Karpas-422 (cell line): ENCODE data around the gene SENP3. TPM values are rescaled to one million over a fixed set of nuclear protein-coding genes. Genes with fewer than 3 reads are reported as not detected.

ENCODE experiments used
- DNase-seq: peaks from one replicate; pipeline ENCODE4 v3.0.0-alpha.2; 2015
- H2AFZ ChIP-seq: fragments of 200-600 bp; sonication (generic); 2 replicates; pipeline ENCODE4 v1.6.1; 2014; ENCODE audit warnings: antibody characterized with exemption, low read length, mixed read lengths
- H3K27ac ChIP-seq: fragments of 200-600 bp; sonication (generic); 2 replicates; pipeline ENCODE4 v1.5.1; 2014; ENCODE audit warnings: mild to moderate bottlenecking, low read length, moderate library complexity
- H3K27me3 ChIP-seq: fragments of 200-600 bp; sonication (generic); 2 replicates; pipeline ENCODE4 v1.6.1; 2014; ENCODE audit warnings: low read length, mixed read lengths
- H3K36me3 ChIP-seq: fragments of 200-600 bp; sonication (generic); 2 replicates; pipeline ENCODE4 v1.6.1; 2014; ENCODE audit warnings: low read length, mixed read lengths; ENCODE audit not compliant: insufficient read depth
- H3K4me1 ChIP-seq: fragments of 200-600 bp; sonication (generic); 2 replicates; pipeline ENCODE4 v1.6.1; 2014; ENCODE audit warnings: mild to moderate bottlenecking, low read length, mixed read lengths
- H3K4me2 ChIP-seq: fragments of 200-600 bp; sonication (generic); 2 replicates; pipeline ENCODE4 v1.6.1; 2014; ENCODE audit warnings: low read length, low read depth, mild to moderate bottlenecking; ENCODE audit not compliant: poor library complexity, severe bottlenecking
- H3K4me3 ChIP-seq: fragments of 200-600 bp; sonication (generic); 2 replicates; pipeline ENCODE4 v1.5.1; 2014; ENCODE audit warnings: mild to moderate bottlenecking, antibody characterized with exemption, low read length, mixed read lengths
- H3K79me2 ChIP-seq: fragments of 200-600 bp; sonication (generic); 2 replicates; pipeline ENCODE4 v1.6.1; 2014; ENCODE audit warnings: mild to moderate bottlenecking, low read length, mixed read lengths
- H3K9ac ChIP-seq: fragments of 200-600 bp; sonication (generic); 2 replicates; pipeline ENCODE4 v1.6.0; 2014; ENCODE audit warnings: low read length
- H3K9me2 ChIP-seq: fragments of 200-600 bp; sonication (generic), shearing (Covaris generic); replicated peaks from 2 replicates; pipeline ENCODE4 v1.6.0; 2014; ENCODE audit warnings: mild to moderate bottlenecking, low read length, moderate library complexity; ENCODE audit not compliant: insufficient read depth
- H3K9me3 ChIP-seq: fragments of 300-700, 200-600 bp; sonication (generic); 2 replicates; pipeline ENCODE4 v1.6.1; 2014; ENCODE audit warnings: low read length, mixed read lengths
- H4K20me1 ChIP-seq: fragments of 200-600 bp; sonication (generic); 2 replicates; pipeline ENCODE4 v1.6.1; 2014; ENCODE audit warnings: mild to moderate bottlenecking, antibody characterized with exemption, low read length, low read depth; ENCODE audit not compliant: insufficient read depth
- total RNA-seq: library from RNA; depleted of rRNA; stranded (reverse); fragments of >200 nt; shearing (Covaris generic); gene quantifications from 2 replicates; pipeline ENCODE4 v1.2.3, GENCODE V29; 2014; ENCODE audit warnings: low replicate concordance

Gene SENP3
- total RNA-seq, 1 experiment from 2014 or later: 62.8 TPM

DNA sequence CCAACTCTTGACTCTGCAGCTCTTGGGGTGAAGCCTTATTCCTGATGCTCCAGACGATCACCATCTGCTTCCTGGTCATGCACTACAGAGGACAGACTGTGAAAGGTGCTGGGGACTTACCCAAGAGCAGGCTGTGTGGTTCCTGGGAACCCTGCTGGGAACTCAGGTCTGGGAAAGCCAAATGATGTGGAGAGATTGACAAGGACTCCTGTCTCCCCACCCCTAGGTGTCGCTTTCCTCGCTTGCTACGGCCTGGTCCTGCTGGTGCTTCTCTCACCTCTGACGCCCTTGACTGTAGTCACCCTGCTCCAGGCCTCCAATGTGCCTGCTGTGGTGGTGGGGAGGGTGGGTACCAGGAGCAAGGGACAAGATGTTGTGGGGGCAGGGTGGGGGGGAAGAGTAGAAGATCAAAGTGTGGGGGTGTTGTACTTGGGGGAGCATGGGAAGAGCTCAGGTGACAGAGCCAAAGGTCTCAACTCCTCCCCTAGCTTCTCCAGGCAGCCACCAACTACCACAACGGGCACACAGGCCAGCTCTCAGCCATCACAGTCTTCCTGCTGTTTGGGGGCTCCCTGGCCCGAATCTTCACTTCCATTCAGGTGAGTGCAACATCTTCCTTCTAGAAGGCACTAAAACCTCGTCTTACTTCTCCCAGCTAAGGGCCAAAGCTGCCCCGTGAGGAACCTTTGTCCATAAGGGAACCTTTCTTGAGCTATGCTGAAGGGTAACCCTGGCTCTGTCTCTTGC lies 25.1 kb downstream of the SENP3 start:
- peak; percentile 86 for DNase-seq
- no peak overlapping the region for H3K9ac ChIP-seq
- peaks cover 21% of the 10 kb centered on the region for H3K4me1 ChIP-seq
- H3K9me2 ChIP-seq: no peaks in the 10 kb centered on the region
- no peak overlapping the region for H3K27ac ChIP-seq
- H2AFZ ChIP-seq: no peak overlapping the region
- H3K4me3 ChIP-seq: no peak overlapping the region
- peaks cover 16% of the 10 kb centered on the region for H3K79me2 ChIP-seq
- H3K4me2 ChIP-seq: no peak overlapping the region
- no peaks in the 10 kb centered on the region for H3K27me3 ChIP-seq
- H3K36me3 ChIP-seq: peaks cover 3% of the 10 kb centered on the region; the same call in 1 of the 2 replicates
- no peaks in the 10 kb centered on the region for H4K20me1 ChIP-seq
- no peaks in the 10 kb centered on the region for H3K9me3 ChIP-seq

DNA sequence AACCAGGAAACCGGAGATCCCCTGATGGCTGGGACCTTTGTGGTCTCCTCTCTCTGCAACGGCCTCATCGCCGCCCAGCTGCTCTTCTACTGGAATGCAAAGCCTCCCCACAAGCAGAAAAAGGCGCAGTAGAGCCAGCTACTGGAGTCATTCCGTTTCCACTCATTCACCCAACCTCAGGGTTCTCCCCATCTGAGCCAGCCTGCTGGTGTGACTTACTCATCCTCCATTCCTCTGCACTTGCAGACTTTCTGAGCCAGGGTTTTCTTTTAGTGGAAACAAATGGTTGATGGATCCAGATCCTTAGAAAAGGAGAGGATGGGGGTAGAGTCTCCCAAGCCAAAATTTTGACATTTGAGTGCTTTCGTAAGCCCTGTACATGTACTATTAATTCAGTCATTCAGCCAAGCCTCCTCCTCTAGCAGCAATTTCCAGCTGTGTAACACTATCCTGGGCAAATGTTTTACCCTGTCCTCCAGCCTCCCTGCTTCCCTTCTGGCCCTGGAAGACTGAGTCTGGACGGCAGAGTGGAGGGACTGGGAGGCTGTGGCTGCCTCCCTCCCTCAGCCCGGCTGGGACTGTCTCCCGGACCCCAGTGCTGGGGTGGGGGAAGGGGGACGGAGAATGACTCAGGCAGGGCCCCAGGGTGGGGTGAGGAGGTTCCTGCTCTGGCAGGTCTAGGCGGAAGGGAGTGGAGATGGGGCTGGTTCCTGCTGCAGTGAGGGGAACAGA lies 25.9 kb downstream of the SENP3 start:
- Histone ChIP-seq H3K27me3 (no peaks in the 10 kb centered on the region), H3K9me3 (no peaks in the 10 kb centered on the region), H3K79me2 (peaks cover 16% of the 10 kb centered on the region), H3K4me3 (no peak overlapping the region), H4K20me1 (no peaks in the 10 kb centered on the region), H3K9me2 (no peaks in the 10 kb centered on the region), H3K4me1 (peaks cover 19% of the 10 kb centered on the region), H2AFZ (no peak overlapping the region), H3K9ac (no peak overlapping the region), H3K36me3 (peaks cover 7% of the 10 kb centered on the region; the same call in 1 of the 2 replicates), H3K4me2 (no peak overlapping the region), H3K27ac (no peak overlapping the region)
- DNase-seq: no peak

DNA sequence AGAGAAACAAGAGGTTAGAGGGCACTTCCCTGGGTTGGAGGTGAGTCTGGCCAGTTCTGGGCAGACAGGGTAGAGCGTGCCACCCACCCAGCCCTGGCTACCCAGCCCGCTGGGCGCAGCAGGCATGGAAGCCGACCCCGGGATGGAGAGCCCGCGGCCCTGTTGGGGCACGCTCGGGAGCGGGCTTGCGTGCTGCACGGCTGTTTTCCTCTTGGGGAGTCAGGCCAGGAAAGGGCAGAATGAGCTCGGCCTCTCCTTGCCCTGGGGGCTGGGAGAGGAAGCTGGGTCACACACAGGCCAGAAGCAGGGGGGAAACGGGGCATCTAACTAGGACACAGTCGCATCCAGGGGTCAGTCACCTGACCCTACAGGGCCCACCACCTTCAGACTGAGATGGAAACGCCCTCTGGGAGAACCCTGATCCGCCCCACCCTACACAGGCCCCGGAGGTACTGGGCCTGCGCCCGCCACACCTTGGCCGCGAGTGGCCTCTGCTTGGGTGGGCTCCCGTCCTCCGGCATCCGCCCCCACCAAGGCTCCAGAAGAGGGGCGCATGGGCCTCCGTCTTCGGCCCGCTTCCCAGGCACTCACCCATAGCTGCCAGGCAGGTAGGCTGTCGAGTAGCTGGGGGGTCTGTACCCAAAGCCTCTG lies 27.0 kb downstream of the SENP3 start:
- Histone ChIP-seq H2AFZ (no peak overlapping the region), H3K4me1 (peaks cover 9% of the 10 kb centered on the region), H3K4me2 (no peak overlapping the region), H3K4me3 (no peak overlapping the region), H3K9me2 (no peaks in the 10 kb centered on the region), H3K9ac (no peak overlapping the region), H3K79me2 (peaks cover 16% of the 10 kb centered on the region), H3K27ac (no peak overlapping the region), H4K20me1 (no peaks in the 10 kb centered on the region), H3K27me3 (no peaks in the 10 kb centered on the region), H3K9me3 (no peaks in the 10 kb centered on the region), H3K36me3 (peaks cover 7% of the 10 kb centered on the region; the same call in 1 of the 2 replicates)
- no peak for DNase-seq

DNA sequence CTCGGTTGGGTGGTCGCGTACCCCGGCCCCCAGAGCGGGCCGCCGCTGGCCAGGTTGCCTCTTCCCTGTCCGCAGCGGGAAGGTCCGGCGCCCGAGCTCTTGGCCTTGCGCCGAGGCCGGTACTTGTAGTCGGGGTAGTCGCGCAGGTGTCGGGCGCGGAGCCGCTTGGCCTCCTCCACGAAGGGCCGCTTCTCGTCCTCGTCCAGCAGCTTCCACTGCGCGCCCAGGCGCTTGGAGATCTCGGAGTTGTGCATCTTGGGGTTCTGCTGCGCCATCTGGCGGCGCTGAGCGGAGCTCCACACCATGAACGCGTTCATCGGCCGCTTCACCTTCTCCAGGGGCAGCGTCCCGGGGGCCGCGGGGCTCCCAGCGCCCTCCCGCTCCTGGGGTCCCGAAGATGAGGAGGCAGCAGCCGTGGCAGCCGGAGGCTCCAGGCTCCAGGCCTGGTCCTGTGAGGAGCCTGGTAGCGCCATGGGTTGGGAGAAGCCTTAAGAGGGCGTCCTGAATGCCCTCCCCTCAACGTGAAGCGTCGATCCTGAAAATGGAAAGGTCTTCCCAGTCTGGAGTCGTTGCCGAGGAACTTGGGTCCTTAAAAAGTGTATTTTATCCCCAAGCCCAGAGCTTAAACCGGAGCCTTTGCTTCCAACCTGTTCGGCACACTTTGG lies 27.6 kb downstream of the SENP3 start:
- no peaks in the 10 kb centered on the region for H3K9me3 ChIP-seq
- peaks cover 13% of the 10 kb centered on the region for H3K79me2 ChIP-seq
- H2AFZ ChIP-seq: no peak overlapping the region
- no peaks in the 10 kb centered on the region for H4K20me1 ChIP-seq
- no peak overlapping the region for H3K9ac ChIP-seq
- peaks cover 7% of the 10 kb centered on the region; the same call in 1 of the 2 replicates for H3K36me3 ChIP-seq
- H3K27me3 ChIP-seq: no peaks in the 10 kb centered on the region
- no peak overlapping the region for H3K4me2 ChIP-seq
- no peaks in the 10 kb centered on the region for H3K9me2 ChIP-seq
- peaks cover 8% of the 10 kb centered on the region for H3K4me1 ChIP-seq
- H3K27ac ChIP-seq: no peak overlapping the region
- no peak for DNase-seq
- H3K4me3 ChIP-seq: no peak overlapping the region

DNA sequence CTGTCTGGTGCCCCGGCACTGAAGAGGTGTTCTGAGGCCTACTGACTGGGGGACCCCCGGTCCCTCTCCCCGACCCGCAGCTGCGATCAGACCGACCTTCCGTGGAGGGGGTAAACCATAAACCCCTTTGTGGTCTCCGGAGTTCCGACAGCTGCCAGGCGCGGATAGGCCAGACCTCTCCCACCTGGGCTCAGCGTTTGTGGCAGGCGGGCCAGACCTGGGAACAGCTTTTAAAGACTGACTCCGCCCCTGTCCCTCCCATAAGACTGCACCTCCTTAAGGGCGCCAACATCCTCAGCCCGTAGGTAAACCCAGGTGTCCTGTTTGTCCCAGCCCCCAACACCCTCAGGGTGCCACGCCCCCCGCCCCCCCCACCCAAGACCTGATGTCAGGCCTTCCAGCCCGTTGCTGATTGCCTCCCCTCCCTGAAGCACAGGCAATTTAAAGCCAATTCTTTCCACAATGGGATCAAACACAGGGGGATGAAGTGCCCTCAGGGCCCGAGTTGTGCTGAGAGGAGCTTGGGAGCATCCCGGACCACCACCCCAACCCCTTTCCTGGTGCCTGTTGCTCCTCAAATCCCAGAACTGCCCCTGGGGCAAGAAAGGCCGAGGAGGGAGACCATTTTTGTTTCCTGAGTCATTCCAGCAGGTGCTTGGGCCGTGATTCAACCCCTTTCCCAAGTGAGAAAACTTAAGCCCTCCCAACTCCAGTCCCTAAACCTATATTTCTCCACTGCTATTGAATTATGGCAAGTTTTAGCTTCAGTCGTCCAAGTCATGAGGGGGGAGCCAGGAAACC lies 28.4 kb downstream of the SENP3 start, which contains the start of gene SOX15:
SOX15 (minus strand) TSS at position 204 of the 801 bp plus-strand sequence. CDS start 418 bp downstream, outside the sequence.
- no peak within 1 kb of the TSS for H3K9ac ChIP-seq
- H2AFZ ChIP-seq: no peak within 1 kb of the TSS
- H3K9me2 ChIP-seq: no peaks in the 10 kb centered on the region
- no peaks in the 10 kb centered on the region for H3K9me3 ChIP-seq
- H3K4me3 ChIP-seq: no peak within 1 kb of the TSS
- H4K20me1 ChIP-seq: no peaks in the 10 kb centered on the region
- H3K4me1 ChIP-seq: peaks cover under 1% of the 10 kb centered on the region
- DNase-seq: no peak
- H3K4me2 ChIP-seq: no peak within 1 kb of the TSS
- H3K36me3 ChIP-seq: peaks cover 10% of the 10 kb centered on the region; the same call in 1 of the 2 replicates
- H3K79me2 ChIP-seq: peaks cover 7% of the 10 kb centered on the region; the same call in 1 of the 2 replicates
- no peak within 1 kb of the TSS for H3K27ac ChIP-seq
- no peaks in the 10 kb centered on the region for H3K27me3 ChIP-seq

DNA sequence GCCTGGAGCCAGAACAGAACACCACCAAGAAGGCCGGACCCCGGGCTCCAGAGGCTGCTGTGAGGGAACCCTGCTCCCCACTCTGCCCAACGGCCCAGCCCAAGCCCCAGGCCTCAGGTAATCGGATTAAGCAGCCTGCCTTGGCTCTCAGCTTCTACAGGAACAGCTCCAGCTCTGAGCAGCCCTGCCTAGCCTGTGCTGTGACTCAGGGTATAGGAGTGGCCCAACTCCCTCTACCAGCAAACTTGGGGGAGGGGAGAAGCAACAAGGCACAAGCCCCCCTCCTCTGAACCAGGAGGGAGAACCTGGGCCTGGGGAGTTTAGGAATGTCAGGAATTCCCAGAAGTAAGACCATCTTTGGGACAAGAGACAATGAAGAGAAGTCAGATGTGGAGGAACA lies 29.0 kb downstream of the SENP3 start:
- no peak overlapping the region for H3K4me3 ChIP-seq
- H2AFZ ChIP-seq: no peak overlapping the region
- H3K27ac ChIP-seq: no peak overlapping the region
- H3K4me1 ChIP-seq: no peaks in the 10 kb centered on the region
- H3K36me3 ChIP-seq: peaks cover 17% of the 10 kb centered on the region; the same call in 1 of the 2 replicates
- no peaks in the 10 kb centered on the region for H3K27me3 ChIP-seq
- no peaks in the 10 kb centered on the region for H3K9me3 ChIP-seq
- peaks cover 3% of the 10 kb centered on the region; the same call in 1 of the 2 replicates for H3K79me2 ChIP-seq
- no peak overlapping the region for H3K9ac ChIP-seq
- H3K9me2 ChIP-seq: no peaks in the 10 kb centered on the region
- H3K4me2 ChIP-seq: no peak overlapping the region
- DNase-seq: no peak
- H4K20me1 ChIP-seq: no peaks in the 10 kb centered on the region

DNA sequence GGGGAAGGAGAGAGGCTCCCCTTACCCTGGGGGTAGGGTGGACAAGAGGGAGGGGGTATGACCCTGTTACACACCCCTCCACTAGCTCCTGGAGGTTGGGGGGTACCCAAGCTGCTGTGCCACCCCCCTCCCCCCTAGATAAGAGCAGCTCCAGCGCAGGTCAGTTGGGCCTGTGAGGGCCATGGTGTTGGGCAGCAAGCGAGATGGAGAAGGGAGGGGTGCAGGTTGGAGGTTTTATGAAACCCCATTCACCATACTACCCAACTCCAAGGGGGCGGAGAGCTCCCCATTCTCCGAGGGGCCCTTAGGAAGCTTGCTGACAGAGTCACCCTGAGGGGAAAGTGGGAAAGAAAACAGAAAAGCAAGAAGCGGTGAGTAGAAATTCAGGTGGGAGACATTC lies 29.9 kb downstream of the SENP3 start:
- Histone ChIP-seq H2AFZ (no peak overlapping the region), H3K4me2 (no peak overlapping the region), H3K9me2 (no peaks in the 10 kb centered on the region), H3K4me3 (no peak overlapping the region), H3K9ac (no peak overlapping the region), H3K27me3 (no peaks in the 10 kb centered on the region), H3K9me3 (no peaks in the 10 kb centered on the region), H3K4me1 (no peaks in the 10 kb centered on the region), H3K27ac (no peak overlapping the region), H4K20me1 (no peaks in the 10 kb centered on the region), H3K79me2 (peaks cover under 1% of the 10 kb centered on the region; the same call in 1 of the 2 replicates), H3K36me3 (peaks cover 18% of the 10 kb centered on the region; the same call in 1 of the 2 replicates)
- DNase-seq: no peak
